Activated CD8-positive, alpha-beta T cell treated with anti-CD3 and anti-CD28 coated beads, Interleukin-2, amount 10 ng/mL, durations not matched to agents 7 days and 5 days (primary cell): ENCODE results near the gene CHKA. TPM values are rescaled to one million over a fixed set of nuclear protein-coding genes. Genes with fewer than 3 reads are reported as not detected.

Experiments
- ATAC-seq: fragments of 150-1000 bp; cut with Tn5 transposase; one replicate; pipeline ENCODE4 v1.10.0; 2021; ENCODE audit warnings: moderate library complexity
- CTCF ChIA-PET: fragments of 350-600 bp; sonication (Branson Sonifier 250); formaldehyde crosslinking; loops from one replicate; lab custom pipeline; 2021; ENCODE audit warnings: antibody characterized with exemption; lab: Charles Lee
- POLR2A ChIA-PET: fragments of 350-600 bp; sonication (Branson Sonifier 250); formaldehyde crosslinking; loops from one replicate; lab custom pipeline; 2021; ENCODE audit warnings: antibody characterized with exemption; lab: Charles Lee
- DNase-seq: peaks from one replicate; pipeline ENCODE4 v3.0.0-alpha.2; 2020
- H3K27ac Mint-ChIP-seq: one replicate; pipeline ENCODE4 v1.8.0; 2021; ENCODE audit warnings: mild to moderate bottlenecking, mixed read lengths
- H3K27me3 Mint-ChIP-seq: one replicate; pipeline ENCODE4 v1.8.0; 2021; ENCODE audit warnings: low read depth, mixed read lengths
- H3K36me3 Mint-ChIP-seq: one replicate; pipeline ENCODE4 v1.8.0; 2021; ENCODE audit warnings: low read depth, mixed read lengths
- H3K4me1 Mint-ChIP-seq: one replicate; pipeline ENCODE4 v1.8.0; 2021; ENCODE audit warnings: low read depth, mixed read lengths
- H3K4me3 Mint-ChIP-seq: one replicate; pipeline ENCODE4 v1.8.0; 2021; ENCODE audit warnings: mild to moderate bottlenecking, mixed read lengths
- H3K9me3 Mint-ChIP-seq: one replicate; pipeline ENCODE4 v1.8.0; 2022; ENCODE audit warnings: mixed read lengths; ENCODE audit not compliant: insufficient read depth
- total RNA-seq, 2 experiments: library from RNA; stranded (reverse); gene quantifications; one replicate each; pipeline ENCODE4 v1.2.3, GENCODE V29; 2021

CHKA gene
- total RNA-seq, 2 experiments from 2014 or later: 14.4 to 14.5 TPM

- H3K9me3 Mint-ChIP-seq: no peaks in the 10 kb centered on the region
- no peak overlapping the region for H3K27ac Mint-ChIP-seq
- peaks cover 2% of the 10 kb centered on the region for H3K4me1 Mint-ChIP-seq
- H3K27me3 Mint-ChIP-seq: no peaks in the 10 kb centered on the region
- H3K4me3 Mint-ChIP-seq: no peak overlapping the region
- CTCF ChIA-PET: no interaction called here
- no peak for DNase-seq
- POLR2A ChIA-PET: no interaction called here
- ATAC-seq: no peak
- H3K36me3 Mint-ChIP-seq: peaks cover 41% of the 10 kb centered on the region
Observed at GRCh38 chr11:68047437-68048290, 73.5 kb downstream of the CHKA start.

- Mint-ChIP-seq H3K4me3 (no peak overlapping the region), H3K9me3 (no peaks in the 10 kb centered on the region), H3K27ac (no peak overlapping the region), H3K27me3 (no peaks in the 10 kb centered on the region), H3K36me3 (peaks cover 34% of the 10 kb centered on the region), H3K4me1 (peaks cover 12% of the 10 kb centered on the region)
- ATAC-seq (no peak), DNase-seq (no peak)
- ChIA-PET POLR2A (no interaction called here), CTCF (no interaction called here)
Observed at GRCh38 chr11:68044898-68045351, 76.3 kb downstream of the CHKA start.

GRCh38 chr11:68044145-68044813, 76.9 kb downstream of the CHKA start:
- Mint-ChIP-seq H3K9me3 (no peaks in the 10 kb centered on the region), H3K27me3 (no peaks in the 10 kb centered on the region), H3K4me3 (no peak overlapping the region), H3K36me3 (peaks cover 36% of the 10 kb centered on the region), H3K27ac (no peak overlapping the region), H3K4me1 (peaks cover 12% of the 10 kb centered on the region)
- ChIA-PET POLR2A (no interaction called here), CTCF (no interaction called here)
- ATAC-seq: no peak
- DNase-seq: no peak

GRCh38 chr11:68043349-68044144, 77.6 kb downstream of the CHKA start:
- Mint-ChIP-seq H3K4me3 (no peak overlapping the region), H3K4me1 (peaks cover 12% of the 10 kb centered on the region), H3K9me3 (no peaks in the 10 kb centered on the region), H3K36me3 (peaks cover 32% of the 10 kb centered on the region), H3K27ac (no peak overlapping the region), H3K27me3 (no peaks in the 10 kb centered on the region)
- DNase-seq: no peak
- no peak for ATAC-seq
- POLR2A ChIA-PET: no interaction called here
- CTCF ChIA-PET: no interaction called here

- no peak for DNase-seq
- POLR2A ChIA-PET: interaction anchor here (3.1 kb wide), 1 partner anchor 10 kb away, joined by 17 read pairs; no protein-coding TSS in a partner anchor
- H3K4me3 Mint-ChIP-seq: no peak overlapping the region
- no peak overlapping the region for H3K27ac Mint-ChIP-seq
- peaks cover 14% of the 10 kb centered on the region for H3K4me1 Mint-ChIP-seq
- H3K27me3 Mint-ChIP-seq: no peaks in the 10 kb centered on the region
- CTCF ChIA-PET: no interaction called here
- H3K36me3 Mint-ChIP-seq: peaks cover 32% of the 10 kb centered on the region
- ATAC-seq: no peak
- no peaks in the 10 kb centered on the region for H3K9me3 Mint-ChIP-seq
Observed at GRCh38 chr11:68043029-68043348, 78.2 kb downstream of the CHKA start.

- H3K27me3 Mint-ChIP-seq: no peaks in the 10 kb centered on the region
- ChIA-PET CTCF (interaction anchor here (0.6 kb wide), 1 partner anchor 95 kb away, joined by 3 read pairs; no protein-coding TSS in a partner anchor), POLR2A (interaction anchor here (3.1 to 3.6 kb wide), 2 partner anchors 10 to 11 kb away, joined by 15 to 17 read pairs; partner anchors contain the start of gene NDUFS8)
- DNase-seq (no peak), ATAC-seq (no peak)
- H3K27ac Mint-ChIP-seq: peak overlapping the region; percentile 39
- no peak overlapping the region for H3K4me3 Mint-ChIP-seq
- H3K9me3 Mint-ChIP-seq: no peaks in the 10 kb centered on the region
- H3K4me1 Mint-ChIP-seq: peaks cover 19% of the 10 kb centered on the region
- peaks cover 32% of the 10 kb centered on the region for H3K36me3 Mint-ChIP-seq
Observed at GRCh38 chr11:68042219-68043028, 78.8 kb downstream of the CHKA start.

- DNase-seq (no peak), ATAC-seq (no peak)
- Mint-ChIP-seq H3K9me3 (no peaks in the 10 kb centered on the region), H3K4me1 (peaks cover 25% of the 10 kb centered on the region), H3K27ac (peak overlapping the region; percentile 82), H3K36me3 (peaks cover 33% of the 10 kb centered on the region), H3K4me3 (peak overlapping the region; percentile 91), H3K27me3 (no peaks in the 10 kb centered on the region)
- POLR2A ChIA-PET: interaction anchor here (0.6 to 3.6 kb wide), 4 partner anchors 10 to 170 kb away, joined by 3 to 17 read pairs (median 9); partner anchors contain the start of gene NDUFS8
- CTCF ChIA-PET: interaction anchor here (0.6 kb wide), 1 partner anchor 96 kb away, joined by 3 read pairs; no protein-coding TSS in a partner anchor
Observed at GRCh38 chr11:68041617-68042218, 79.5 kb downstream of the CHKA start.

GRCh38 chr11:68040957-68041591, 80.1 kb downstream of the CHKA start:
- ChIA-PET POLR2A (interaction anchor here (0.6 to 3.6 kb wide), 5 partner anchors 10 to 171 kb away, joined by 3 to 17 read pairs (median 3); partner anchors contain the start of gene NDUFS8), CTCF (no interaction called here)
- peak overlapping the region; percentile 91 for H3K4me3 Mint-ChIP-seq
- H3K36me3 Mint-ChIP-seq: peaks cover 33% of the 10 kb centered on the region
- DNase-seq (no peak), ATAC-seq (no peak)
- no peaks in the 10 kb centered on the region for H3K9me3 Mint-ChIP-seq
- H3K4me1 Mint-ChIP-seq: peaks cover 30% of the 10 kb centered on the region
- no peaks in the 10 kb centered on the region for H3K27me3 Mint-ChIP-seq
- H3K27ac Mint-ChIP-seq: peak overlapping the region; percentile 93

- Mint-ChIP-seq H3K9me3 (no peaks in the 10 kb centered on the region), H3K36me3 (peaks cover 27% of the 10 kb centered on the region), H3K4me1 (peaks cover 34% of the 10 kb centered on the region), H3K27ac (peak overlapping the region; percentile 93), H3K4me3 (peak overlapping the region; percentile 91), H3K27me3 (no peaks in the 10 kb centered on the region)
- DNase-seq: peak; percentile 63
- ChIA-PET CTCF (interaction anchor here (0.8 kb wide), 1 partner anchor 15 kb away, joined by 4 read pairs; no protein-coding TSS in a partner anchor), POLR2A (interaction anchor here (0.6 to 3.6 kb wide), 4 partner anchors 9 to 78 kb away, joined by 3 to 17 read pairs (median 9); partner anchors contain the start of gene NDUFS8)
- peak; percentile 50 for ATAC-seq
Observed at GRCh38 chr11:68040101-68040956, 80.9 kb downstream of the CHKA start.
